Neutrophil (primary cell): ENCODE results near the gene BIRC3.
"Not testable (repeated sequence)": the region's sequence is repeated elsewhere in the genome, so short reads cannot be mapped to it uniquely, and the experiment has no call there.

Experiments used
- H3K27ac ChIP-seq: fragments of 200-600 bp; sonication (generic); 2 replicates; pipeline ENCODE4 v1.5.1; 2016; ENCODE audit warnings: mild to moderate bottlenecking, moderate library complexity
- H3K27me3 ChIP-seq: fragments of 200-600 bp; sonication (generic); 2 replicates; pipeline ENCODE4 v1.6.0; 2016; ENCODE audit warnings: mild to moderate bottlenecking
- H3K36me3 ChIP-seq: fragments of 200-600 bp; sonication (generic); 2 replicates; pipeline ENCODE4 v1.5.1; 2017
- H3K4me1 ChIP-seq, 2 experiments: fragments of 200-600 bp in 1 of 2; sonication (generic) in 1 of 2; 1 replicate in 1 of 2; 2 replicates in 1 of 2; pipeline versions ENCODE4 v1.5.1 to v1.6.1; 2013 to 2016; ENCODE audit warnings: low read depth in 1 of 2, low read length in 1 of 2, mild to moderate bottlenecking in 1 of 2, moderate library complexity in 1 of 2; ENCODE audit not compliant: control insufficient read depth in 1 of 2, insufficient read depth in 1 of 2
- H3K4me3 ChIP-seq, 2 experiments: fragments of 200-600 bp in 1 of 2; sonication (generic) in 1 of 2; 1 replicate in 1 of 2; 2 replicates in 1 of 2; pipeline ENCODE4 v1.5.1; 2013 to 2016; ENCODE audit warnings: low read depth in 1 of 2, low read length in 1 of 2, mild to moderate bottlenecking in 1 of 2, moderate library complexity in 1 of 2
- H3K9me3 ChIP-seq: fragments of 200-600 bp; sonication (generic); 2 replicates; pipeline ENCODE4 v1.5.1; 2016
- CTCF ChIP-seq: fragments of 200-600 bp; sonication (generic); IDR thresholded peaks from 2 replicates; pipeline ENCODE4 v1.5.1; 2016; ENCODE audit warnings: antibody characterized with exemption

Gene BIRC3

GRCh38 chr11:102325088-102325487 lies 7.8 kb downstream of the BIRC3 start:
- Histone ChIP-seq H3K36me3 (no peaks in the 10 kb centered on the region), H3K9me3 (no peaks in the 10 kb centered on the region), H3K27ac (no peak overlapping the region), H3K4me1 (no peaks in the 10 kb centered on the region), H3K4me3 (no peak overlapping the region), H3K27me3 (no peaks in the 10 kb centered on the region)
- TF ChIP-seq CTCF = no peak

- no peaks in the 10 kb centered on the region for H3K4me1 ChIP-seq
- H3K27me3 ChIP-seq = no peaks in the 10 kb centered on the region
- no peaks in the 10 kb centered on the region for H3K9me3 ChIP-seq
- TF ChIP-seq CTCF = no peak
- H3K27ac ChIP-seq = no peak overlapping the region
- H3K4me3 ChIP-seq = no peak overlapping the region
- no peaks in the 10 kb centered on the region for H3K36me3 ChIP-seq
These were observed 11.5 kb downstream of the BIRC3 start for GRCh38 chr11:102328748-102329147.

- Histone ChIP-seq H3K9me3 (no peaks in the 10 kb centered on the region), H3K4me3 (no peak overlapping the region), H3K36me3 (no peaks in the 10 kb centered on the region), H3K27me3 (no peaks in the 10 kb centered on the region), H3K4me1 (no peaks in the 10 kb centered on the region), H3K27ac (no peak overlapping the region)
- no peak for TF ChIP-seq CTCF
These were observed 12.9 kb downstream of the BIRC3 start for GRCh38 chr11:102330231-102330630.

GRCh38 chr11:102331341-102331740 lies 14.1 kb downstream of the BIRC3 start:
- H3K27ac ChIP-seq = no peak overlapping the region
- no peak overlapping the region for H3K4me3 ChIP-seq
- no peaks in the 10 kb centered on the region for H3K4me1 ChIP-seq
- no peaks in the 10 kb centered on the region for H3K9me3 ChIP-seq
- H3K36me3 ChIP-seq = no peaks in the 10 kb centered on the region
- TF ChIP-seq CTCF = no peak
- H3K27me3 ChIP-seq = no peaks in the 10 kb centered on the region

- no peaks in the 10 kb centered on the region for H3K27me3 ChIP-seq
- H3K36me3 ChIP-seq = no peaks in the 10 kb centered on the region
- no peak overlapping the region for H3K27ac ChIP-seq
- H3K9me3 ChIP-seq = no peaks in the 10 kb centered on the region
- H3K4me1 ChIP-seq = no peaks in the 10 kb centered on the region
- no peak for TF ChIP-seq CTCF
- no peak overlapping the region for H3K4me3 ChIP-seq
These were observed 15.3 kb downstream of the BIRC3 start for GRCh38 chr11:102332611-102332994.

GRCh38 chr11:102338479-102339010 lies 21.3 kb downstream of the BIRC3 start:
- no peak for TF ChIP-seq CTCF
- H3K4me1 ChIP-seq = no peaks in the 10 kb centered on the region
- no peaks in the 10 kb centered on the region for H3K9me3 ChIP-seq
- H3K27me3 ChIP-seq = no peaks in the 10 kb centered on the region
- no peaks in the 10 kb centered on the region for H3K36me3 ChIP-seq
- no peak overlapping the region for H3K27ac ChIP-seq
- no peak overlapping the region for H3K4me3 ChIP-seq

GRCh38 chr11:102341311-102341710 lies 24.0 kb downstream of the BIRC3 start:
- not testable (repeated sequence) for H3K27ac ChIP-seq, H3K4me1 ChIP-seq, H3K27me3 ChIP-seq, H3K9me3 ChIP-seq, H3K4me3 ChIP-seq, H3K36me3 ChIP-seq
